Heart left ventricle (tissue), 16 donors: Measurements from ENCODE around the gene IQCF2. TPM values are rescaled to one million over a fixed set of nuclear protein-coding genes. Genes with fewer than 3 reads are reported as not detected.

Source experiments
- ATAC-seq, 4 donors: fragments of 200-7000 bp; cut with Tn5 transposase; one replicate each; pipeline ENCODE4 v1.9.1; 2020 to 2022; ENCODE audit warnings: moderate library complexity in 4 of 4, mild to moderate bottlenecking in 3 of 4, moderate number of reproducible peaks in 1 of 4
- DNase-seq, 5 donors: peaks; one replicate each; pipeline ENCODE4 v3.0.0-alpha.2; 2020
- H3K27ac ChIP-seq, 12 donors: fragments of 200-600 bp; sonication (generic) in 4 of 12; one replicate each; pipeline versions ENCODE4 v1.5.0 to v1.8.0; 2016 to 2022; ENCODE audit warnings: mild to moderate bottlenecking in 2 of 12
- H3K27me3 ChIP-seq, 9 donors: fragments of 200-600 bp; sonication (generic) in 2 of 9; one replicate each; pipeline versions ENCODE4 v1.5.1 to v1.8.0; 2016 to 2022; ENCODE audit warnings: mild to moderate bottlenecking in 3 of 9
- H3K36me3 ChIP-seq, 9 donors: fragments of 200-600 bp; sonication (generic) in 2 of 9; one replicate each; pipeline versions ENCODE4 v1.5.0 to v1.8.0; 2018 to 2022; ENCODE audit warnings: mild to moderate bottlenecking in 2 of 9
- H3K4me1 ChIP-seq, 12 donors: fragments of 200-600 bp; sonication (generic) in 4 of 12; one replicate each; pipeline versions ENCODE4 v1.5.0 to v1.8.0; 2016 to 2022; ENCODE audit warnings: mild to moderate bottlenecking in 3 of 12
- H3K4me3 ChIP-seq, 12 donors: fragments of 200-600 bp; sonication (generic) in 4 of 12; one replicate each; pipeline versions ENCODE4 v1.5.0 to v1.8.0; 2017 to 2022; ENCODE audit warnings: mild to moderate bottlenecking in 9 of 12, moderate library complexity in 4 of 12
- H3K9me3 ChIP-seq, 12 donors: fragments of 200-600 bp; sonication (generic) in 4 of 12; one replicate each; pipeline versions ENCODE4 v1.5.0 to v1.8.0; 2016 to 2022; ENCODE audit warnings: mild to moderate bottlenecking in 1 of 12
- POLR2A ChIP-seq, 2 donors: fragments of 450-650 bp; IDR thresholded peaks; one replicate each; pipeline ENCODE4 v1.6.1; 2017; ENCODE audit warnings: antibody characterized with exemption in 2 of 2, mild to moderate bottlenecking in 2 of 2, moderate library complexity in 2 of 2
- WGBS, 4 donors: extraction: QIAGEN DNeasy Blood & Tissue Kit in 2 of 4; methylation state at CpG; one replicate each; pipeline versions ENCODE4 v1.1.5 to v1.1.7; 2013 to 2018; 5-methylcytosine and 5-hydroxymethylcytosine counted together
- intact Hi-C, 10 donors: fragments of 100-400 bp; cut with DNase I; formaldehyde crosslinking; loops; one replicate each; pipeline versions ENCODE4 v1.11.1 to v1.14.2; 2022
- polyA plus RNA-seq, 2 donors: library from polyadenylated mRNA; stranded (reverse); fragments of 200-250 nt; gene quantifications; one replicate each; pipeline ENCODE4 v1.2.3, GENCODE V29; 2013
- total RNA-seq, 9 donors: library from RNA; depleted of rRNA in 2 of 9; stranded (reverse); fragments of >200 nt in 2 of 9; fragmentation: NEBNext Ultra II Directional in 3 of 9; extraction: Animal tissue kit (Norgen Biotek cat#: 25700) in 3 of 9; gene quantifications; one replicate each; pipeline versions ENCODE4 v1.1.0 to v1.2.4, GENCODE V29; 2016 to 2023
- TF ChIP-seq, protein P1 (sequence below), 12 donors: fragments of 200-600 bp; sonication (generic) in 4 of 12; IDR thresholded peaks; one replicate each; pipeline versions ENCODE4 v1.5.0 to v1.8.0; 2018 to 2022; ENCODE audit warnings: antibody characterized with exemption in 12 of 12, mild to moderate bottlenecking in 5 of 12
- donor health status: ischemic (EF 13 %, LVEDD 7.1; RV severe dilation, severe dysfunction).
- donor health status: healthy with polysubstance abuse.
- donor health status: DM: no; HTN: yes; CAD: no.
- donor health status: DM: no; HTN: no; CAD: no.
- donor health status: ischemic (EF 25% LVEDD 6.9; RV normal size, moderate dysfunction).
- donor health status: ischemic (EF 25% LVEDD 5.7; RV mildly dilated, moderate dysfunction).
- donor health status: healthy.
- donor health status: DM: yes; HTN: yes; CAD: no.
- donor health status: ischemic (EF 35%, LVEDD 5.7; RV mildly dilated, moderate dysfunction).
- donor health status: nonischemic (EF 11% LVEDD 7.7; RV severe dilation, severe dysfunction).
- donor health status: DM: yes; HTN: yes; CAD: no.
- donor health status: PGD.
- donor health status: ischemic (EF 29% LVEDD 5.4; RV normal size, mild dysfunction).
- donor health status: nonischemic (EF 23%, LVEDD 6.1; RV moderate dilation, normal function).

The IQCF2 gene
- total and polyA plus RNA-seq, 11 donors, result not detected

DNA sequence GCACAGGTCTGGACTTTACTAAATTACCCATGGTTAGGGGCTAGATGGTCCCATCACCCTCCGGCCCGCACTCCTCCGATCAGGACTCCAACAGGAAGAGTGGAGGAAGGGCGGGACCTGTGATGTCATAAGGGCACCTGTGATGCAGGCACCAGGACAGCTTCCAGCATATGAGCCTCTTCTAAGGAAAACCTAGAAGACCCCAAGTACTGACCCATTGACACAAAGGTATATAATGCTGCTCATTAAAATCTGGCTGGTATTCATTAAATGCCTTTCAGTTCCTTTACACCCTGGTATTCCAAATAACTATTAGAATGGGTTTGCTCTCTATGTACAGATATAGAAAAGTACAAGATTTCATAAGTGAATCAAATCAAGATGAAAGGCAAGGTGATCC is 14.1 kb downstream of the IQCF2 start, which contains the start of gene IQCF5:
TSS of gene IQCF5 (minus strand) at position 101 of the 400 bp plus-strand sequence. CDS start at position 31, 70 bp downstream.
- Histone ChIP-seq H3K27ac (no peak within 1 kb of the TSS), H3K4me3 (no peak within 1 kb of the TSS), H3K9me3 (no peaks in the 10 kb centered on the region), H3K36me3 (no peaks in the 10 kb centered on the region), H3K4me1 (no peaks in the 10 kb centered on the region), H3K27me3 (peaks cover 0 to 29% (median 0%) of the 10 kb centered on the region in 9 donors)
- ATAC-seq (no peak), DNase-seq (no peak)
- 74 to 80% (median 77%) methylated on average over 4 of the region's 4 CpGs for WGBS, 4 donors
- TF ChIP-seq, protein P1, sequence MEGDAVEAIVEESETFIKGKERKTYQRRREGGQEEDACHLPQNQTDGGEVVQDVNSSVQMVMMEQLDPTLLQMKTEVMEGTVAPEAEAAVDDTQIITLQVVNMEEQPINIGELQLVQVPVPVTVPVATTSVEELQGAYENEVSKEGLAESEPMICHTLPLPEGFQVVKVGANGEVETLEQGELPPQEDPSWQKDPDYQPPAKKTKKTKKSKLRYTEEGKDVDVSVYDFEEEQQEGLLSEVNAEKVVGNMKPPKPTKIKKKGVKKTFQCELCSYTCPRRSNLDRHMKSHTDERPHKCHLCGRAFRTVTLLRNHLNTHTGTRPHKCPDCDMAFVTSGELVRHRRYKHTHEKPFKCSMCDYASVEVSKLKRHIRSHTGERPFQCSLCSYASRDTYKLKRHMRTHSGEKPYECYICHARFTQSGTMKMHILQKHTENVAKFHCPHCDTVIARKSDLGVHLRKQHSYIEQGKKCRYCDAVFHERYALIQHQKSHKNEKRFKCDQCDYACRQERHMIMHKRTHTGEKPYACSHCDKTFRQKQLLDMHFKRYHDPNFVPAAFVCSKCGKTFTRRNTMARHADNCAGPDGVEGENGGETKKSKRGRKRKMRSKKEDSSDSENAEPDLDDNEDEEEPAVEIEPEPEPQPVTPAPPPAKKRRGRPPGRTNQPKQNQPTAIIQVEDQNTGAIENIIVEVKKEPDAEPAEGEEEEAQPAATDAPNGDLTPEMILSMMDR (IDR thresholded peaks at IDR 0.05), result no peak
- TF ChIP-seq POLR2A (IDR thresholded peaks at IDR 0.05), result no peak
- intact Hi-C loops, result no loop called here

DNA sequence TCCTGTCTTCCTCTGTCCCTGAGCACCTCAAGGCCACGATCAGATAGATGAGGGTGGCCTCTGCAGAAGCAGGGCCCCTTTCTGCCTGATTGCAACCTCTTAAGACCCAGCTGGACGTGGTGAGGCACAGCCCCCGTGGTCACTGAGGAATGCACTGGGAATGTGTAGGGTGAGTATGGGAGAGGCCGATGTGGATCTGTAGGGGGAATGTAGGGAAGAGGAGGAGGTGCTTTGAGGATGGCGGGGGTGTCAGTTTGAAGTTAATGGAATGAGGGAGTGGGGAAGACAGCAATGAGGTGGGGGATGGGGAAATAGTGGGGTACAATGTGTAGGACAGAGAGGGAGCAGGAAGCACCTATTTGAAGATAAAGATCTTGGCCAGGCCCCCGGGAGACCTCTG is 14.8 kb downstream of the IQCF2 start:
- Histone ChIP-seq H3K9me3 (no peaks in the 10 kb centered on the region), H3K27me3 (peaks cover 0 to 24% (median 2%) of the 10 kb centered on the region in 9 donors), H3K4me3 (no peak overlapping the region), H3K4me1 (no peaks in the 10 kb centered on the region), H3K27ac (no peak overlapping the region), H3K36me3 (no peaks in the 10 kb centered on the region)
- no peak for ATAC-seq
- no peak for DNase-seq
- WGBS, 4 donors, result 24 to 37% (median 31%) methylated on average over 6 of the region's 6 CpGs
- no peak for TF ChIP-seq POLR2A (IDR thresholded peaks at IDR 0.05)
- TF ChIP-seq, protein P1 (IDR thresholded peaks at IDR 0.05), result no peak
- intact Hi-C loops, result no loop called here

DNA sequence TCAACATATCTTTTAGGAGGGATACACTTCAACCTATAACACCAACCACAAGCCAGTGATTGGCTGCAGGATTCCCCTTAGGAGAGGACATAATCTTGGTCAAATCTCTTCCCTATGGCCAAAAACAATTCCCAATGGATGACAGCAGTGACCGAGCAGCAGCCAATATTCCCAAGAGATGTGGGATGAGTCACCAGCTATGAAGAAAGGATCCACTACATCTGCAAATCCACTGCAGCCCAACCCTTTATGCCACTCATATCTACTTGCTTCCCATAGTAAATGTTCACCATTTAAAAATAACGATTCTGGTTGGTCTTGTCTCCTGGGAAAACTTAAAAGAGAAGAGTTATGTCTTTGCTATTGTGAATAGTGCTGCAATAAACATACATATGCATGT is 18.5 kb downstream of the IQCF2 start:
- no peak overlapping the region for H3K4me3 ChIP-seq
- TF ChIP-seq, protein P1 (IDR thresholded peaks at IDR 0.05), result no peak
- TF ChIP-seq POLR2A (IDR thresholded peaks at IDR 0.05), result no peak
- peaks cover 0 to 19% (median 0%) of the 10 kb centered on the region in 9 donors for H3K27me3 ChIP-seq
- intact Hi-C loops, result no loop called here
- ATAC-seq (no peak), DNase-seq (no peak)
- no peaks in the 10 kb centered on the region for H3K36me3 ChIP-seq
- H3K9me3 ChIP-seq, result no peaks in the 10 kb centered on the region
- 29 to 76% (median 36%) methylated on average over 1 to 2 of the region's 2 CpGs for WGBS, 4 donors
- no peak overlapping the region for H3K27ac ChIP-seq
- H3K4me1 ChIP-seq, result no peaks in the 10 kb centered on the region

DNA sequence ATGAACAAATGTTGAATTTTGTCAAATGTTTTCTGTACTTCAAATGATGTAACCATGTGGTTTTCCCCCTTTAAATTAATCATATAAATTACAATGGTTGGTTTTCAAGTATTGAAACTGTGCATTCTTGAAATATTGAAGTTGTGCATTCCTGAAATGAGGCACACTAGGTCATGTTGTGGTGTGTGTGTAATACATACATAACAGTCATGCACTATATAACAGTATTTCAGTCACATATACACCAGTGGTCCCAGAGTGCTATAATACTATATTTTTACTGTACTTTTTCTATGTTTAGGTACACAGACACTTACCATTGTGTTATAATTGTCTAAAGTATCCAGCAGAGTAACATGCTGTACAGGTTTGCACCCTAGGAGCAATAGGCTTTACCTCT is 25.0 kb downstream of the IQCF2 start:
- no peak for TF ChIP-seq POLR2A (IDR thresholded peaks at IDR 0.05)
- TF ChIP-seq, protein P1 (IDR thresholded peaks at IDR 0.05), result no peak
- Histone ChIP-seq H3K27me3 (peaks cover 0 to 9% (median 0%) of the 10 kb centered on the region in 9 donors), H3K36me3 (no peaks in the 10 kb centered on the region), H3K4me3 (no peak overlapping the region), H3K4me1 (no peaks in the 10 kb centered on the region), H3K9me3 (no peaks in the 10 kb centered on the region), H3K27ac (no peak overlapping the region)
- no peak for DNase-seq
- no peak for ATAC-seq
- intact Hi-C loops, result no loop called here
